MM.1S (cell line): ENCODE results near the gene RAB5A.

ENCODE experiments used
- CTCF ChIP-seq: fragments of 300-600 bp; sonication (generic); IDR thresholded peaks from 2 replicates; pipeline ENCODE4 v1.5.1; 2016; ENCODE audit warnings: antibody characterized with exemption, low read length, mixed read lengths
- EZH2 ChIP-seq: fragments of 300-600 bp; sonication (generic); optimal IDR thresholded peaks from 2 replicates; pipeline ENCODE3; 2017; ENCODE audit warnings: low read depth, mild to moderate bottlenecking, antibody characterized with exemption, low read length, mixed read lengths

GRCh38 chr3:19917167-19917566 lies 29.7 kb upstream of the RAB5A start:
- TF ChIP-seq CTCF (no peak), EZH2 (no peak)
